Loucy (cell line): ENCODE measurements around the gene LRRC30.
"Not testable (repeated sequence)": the region's sequence is repeated elsewhere in the genome, so short reads cannot be mapped to it uniquely, and the experiment has no call there.

Experiments used
- H2AFZ ChIP-seq: fragments of 200-600 bp; sonication (generic); 2 replicates; pipeline ENCODE4 v1.6.0; 2016; ENCODE audit warnings: antibody characterized with exemption, mild to moderate bottlenecking, low read length, moderate library complexity
- H3F3A ChIP-seq: fragments of 200-600 bp; 2 replicates; pipeline ENCODE4 v1.6.0; 2016; ENCODE audit warnings: antibody characterized with exemption, low read depth, mild to moderate bottlenecking
- H3K27me3 ChIP-seq: fragments of 200-600 bp; sonication (generic); 2 replicates; pipeline ENCODE4 v1.6.1; 2014; ENCODE audit warnings: low read length, mild to moderate bottlenecking; ENCODE audit not compliant: insufficient read depth, poor library complexity, severe bottlenecking
- H3K36me3 ChIP-seq: fragments of 200-600 bp; sonication (generic); 2 replicates; pipeline ENCODE4 v1.6.1; 2016; ENCODE audit warnings: low read length; ENCODE audit not compliant: insufficient read depth
- H3K4me1 ChIP-seq: fragments of 200-600 bp; sonication (generic); 2 replicates; pipeline ENCODE4 v1.5.1; 2014; ENCODE audit warnings: low read length, mild to moderate bottlenecking; ENCODE audit not compliant: insufficient read depth, poor library complexity, severe bottlenecking
- H3K4me2 ChIP-seq: fragments of 200-600 bp; sonication (generic); 2 replicates; pipeline ENCODE4 v1.6.0; 2014; ENCODE audit warnings: antibody characterized with exemption, low read length, low read depth, mild to moderate bottlenecking; ENCODE audit not compliant: poor library complexity, severe bottlenecking
- H3K4me3 ChIP-seq: fragments of 200-600 bp; sonication (generic); 2 replicates; pipeline ENCODE4 v1.5.1; 2014; ENCODE audit warnings: low read length, mild to moderate bottlenecking, mixed read lengths; ENCODE audit not compliant: poor library complexity, severe bottlenecking
- H3K79me2 ChIP-seq: fragments of 200-600 bp; sonication (generic); 2 replicates; pipeline ENCODE4 v1.6.1; 2014; ENCODE audit warnings: low read length; ENCODE audit not compliant: insufficient read depth
- H3K9ac ChIP-seq: fragments of 200-600 bp; sonication (generic); 2 replicates; pipeline ENCODE4 v1.6.0; 2014; ENCODE audit warnings: mild to moderate bottlenecking, low read depth, low read length, moderate library complexity; ENCODE audit not compliant: poor library complexity, severe bottlenecking
- H3K9me2 ChIP-seq: fragments of 200-600 bp; sonication (generic); replicated peaks from 2 replicates; pipeline ENCODE4 v1.6.1; 2016; ENCODE audit warnings: low read depth, low read length, mixed read lengths
- H3K9me3 ChIP-seq: fragments of 200-600 bp; sonication (generic); 2 replicates; pipeline ENCODE4 v1.6.1; 2014; ENCODE audit warnings: mild to moderate bottlenecking, antibody characterized with exemption, low read length, low read depth; ENCODE audit not compliant: insufficient read depth
- H4K20me1 ChIP-seq: fragments of 200-600 bp; sonication (generic); 2 replicates; pipeline ENCODE4 v1.6.0; 2014; ENCODE audit warnings: antibody characterized with exemption, low read length, mild to moderate bottlenecking; ENCODE audit not compliant: insufficient read depth, poor library complexity, severe bottlenecking
- CTCF ChIP-seq: fragments of 200-600 bp; sonication (generic); conservative IDR thresholded peaks from 2 replicates; pipeline ENCODE4 v1.5.1; 2014; ENCODE audit warnings: mild to moderate bottlenecking, antibody characterized with exemption, low read length
- EZH2phosphoT487 ChIP-seq: fragments of 200-600 bp; IDR thresholded peaks from 2 replicates; pipeline ENCODE4 v1.6.1; 2018; ENCODE audit warnings: antibody characterized with exemption, mild to moderate bottlenecking, moderate library complexity, borderline replicate concordance

LRRC30 gene

DNA sequence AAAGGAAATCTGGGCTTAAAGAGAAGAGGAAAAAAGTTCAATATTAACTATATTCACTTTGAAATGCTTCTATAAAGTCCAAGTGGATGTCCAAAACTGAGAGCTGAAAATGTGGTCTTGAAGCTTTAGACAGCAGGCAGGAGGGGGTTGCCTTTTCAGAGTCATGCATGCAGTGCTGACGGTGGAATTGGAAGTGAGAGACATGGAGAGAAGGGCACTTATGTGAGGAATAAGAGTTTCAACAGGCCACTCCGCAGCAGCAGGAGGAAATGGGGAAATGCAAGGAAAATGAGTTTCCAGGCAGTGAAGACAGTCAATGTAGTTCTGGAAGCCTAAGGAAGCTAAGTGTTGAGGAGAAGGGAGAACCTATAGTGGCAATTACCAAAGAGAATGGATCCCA is 33.0 kb upstream of the LRRC30 start:
- no peak overlapping the region for H3K4me2 ChIP-seq
- H3K79me2 ChIP-seq = no peaks in the 10 kb centered on the region
- no peaks in the 10 kb centered on the region for H3K36me3 ChIP-seq
- H3K4me3 ChIP-seq = no peak overlapping the region
- no peak for TF ChIP-seq EZH2phosphoT487
- no peaks in the 10 kb centered on the region for H3K27me3 ChIP-seq
- no peaks in the 10 kb centered on the region for H3K4me1 ChIP-seq
- no peaks in the 10 kb centered on the region; the same call in 1 of the 2 replicates for H3K9me3 ChIP-seq
- no peaks in the 10 kb centered on the region for H3K9me2 ChIP-seq
- no peaks in the 10 kb centered on the region for H3F3A ChIP-seq
- H2AFZ ChIP-seq = no peak overlapping the region
- no peak overlapping the region for H3K9ac ChIP-seq
- no peaks in the 10 kb centered on the region for H4K20me1 ChIP-seq

- H3K9ac ChIP-seq = no peak overlapping the region
- H3K79me2 ChIP-seq = no peaks in the 10 kb centered on the region
- no peaks in the 10 kb centered on the region; the same call in 1 of the 2 replicates for H3K9me3 ChIP-seq
- no peaks in the 10 kb centered on the region for H3K4me1 ChIP-seq
- no peaks in the 10 kb centered on the region for H4K20me1 ChIP-seq
- no peaks in the 10 kb centered on the region for H3K27me3 ChIP-seq
- H3K9me2 ChIP-seq = no peaks in the 10 kb centered on the region
- H3K4me3 ChIP-seq = no peak overlapping the region
- H3K36me3 ChIP-seq = no peaks in the 10 kb centered on the region
- TF ChIP-seq CTCF (no peak), EZH2phosphoT487 (no peak)
- H3F3A ChIP-seq = no peaks in the 10 kb centered on the region
- H2AFZ ChIP-seq = no peak overlapping the region
- H3K4me2 ChIP-seq = no peak overlapping the region
These were observed 32.6 kb upstream of the LRRC30 start for GRCh38 chr18:7198326-7198725.

GRCh38 chr18:7201096-7201495 is 29.8 kb upstream of the LRRC30 start:
- no peaks in the 10 kb centered on the region for H3F3A ChIP-seq
- TF ChIP-seq EZH2phosphoT487 (no peak), CTCF (no peak)
- no peaks in the 10 kb centered on the region for H3K36me3 ChIP-seq
- H3K27me3 ChIP-seq = no peaks in the 10 kb centered on the region
- H3K9me3 ChIP-seq = no peaks in the 10 kb centered on the region; the same call in 1 of the 2 replicates
- no peaks in the 10 kb centered on the region for H3K9me2 ChIP-seq
- H3K9ac ChIP-seq = no peak overlapping the region
- no peak overlapping the region for H3K4me3 ChIP-seq
- no peak overlapping the region for H2AFZ ChIP-seq
- no peak overlapping the region for H3K4me2 ChIP-seq
- H4K20me1 ChIP-seq = no peaks in the 10 kb centered on the region
- H3K79me2 ChIP-seq = no peaks in the 10 kb centered on the region
- H3K4me1 ChIP-seq = no peaks in the 10 kb centered on the region

- Histone ChIP-seq H3K9ac (no peak overlapping the region), H4K20me1 (no peaks in the 10 kb centered on the region), H3K4me1 (no peaks in the 10 kb centered on the region), H3K4me2 (no peak overlapping the region), H3K36me3 (no peaks in the 10 kb centered on the region), H2AFZ (no peak overlapping the region), H3K79me2 (no peaks in the 10 kb centered on the region), H3K9me2 (no peaks in the 10 kb centered on the region), H3K9me3 (no peaks in the 10 kb centered on the region; the same call in 1 of the 2 replicates), H3K27me3 (no peaks in the 10 kb centered on the region), H3F3A (no peaks in the 10 kb centered on the region), H3K4me3 (no peak overlapping the region)
- TF ChIP-seq EZH2phosphoT487 = no peak
- TF ChIP-seq CTCF = no peak
These were observed 28.7 kb upstream of the LRRC30 start for GRCh38 chr18:7202169-7202568.

DNA sequence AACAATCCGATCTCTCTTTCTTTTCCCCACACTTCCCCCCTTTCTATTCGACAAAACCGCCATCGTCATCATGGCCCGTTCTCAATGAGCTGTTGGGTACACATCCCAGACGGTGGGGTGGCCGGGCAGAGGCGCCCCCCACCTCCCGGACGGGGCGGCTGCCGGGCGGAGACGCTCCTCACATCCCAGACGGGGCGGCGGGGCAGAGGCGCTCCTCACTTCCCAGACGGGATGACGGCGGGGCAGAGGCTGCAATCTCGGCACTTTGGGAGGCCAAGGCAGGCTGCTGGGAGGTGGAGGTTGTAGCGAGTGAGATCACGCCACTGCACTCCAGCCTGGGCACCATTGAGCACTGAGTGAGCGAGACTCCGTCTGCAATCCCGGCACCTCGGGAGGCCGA is 27.3 kb upstream of the LRRC30 start:
- not testable (repeated sequence) for H4K20me1 ChIP-seq, H3K4me3 ChIP-seq, H3K27me3 ChIP-seq

More for the DNA sequence above, 27.3 kb upstream of the LRRC30 start:
- H3F3A ChIP-seq, H3K4me1 ChIP-seq, H2AFZ ChIP-seq, H3K36me3 ChIP-seq, H3K9me3 ChIP-seq, H3K79me2 ChIP-seq, H3K4me2 ChIP-seq, H3K9me2 ChIP-seq, H3K9ac ChIP-seq: not testable (repeated sequence)
